Loucy (cell line): Measurements from ENCODE around the gene MTFR1L.
"Not testable (repeated sequence)": the region's sequence is repeated elsewhere in the genome, so short reads cannot be mapped to it uniquely, and the experiment has no call there.

Experiments
- H2AFZ ChIP-seq: fragments of 200-600 bp; sonication (generic); 2 replicates; pipeline ENCODE4 v1.6.0; 2016; ENCODE audit warnings: antibody characterized with exemption, mild to moderate bottlenecking, low read length, moderate library complexity
- H3F3A ChIP-seq: fragments of 200-600 bp; 2 replicates; pipeline ENCODE4 v1.6.0; 2016; ENCODE audit warnings: antibody characterized with exemption, low read depth, mild to moderate bottlenecking
- H3K27me3 ChIP-seq: fragments of 200-600 bp; sonication (generic); 2 replicates; pipeline ENCODE4 v1.6.1; 2014; ENCODE audit warnings: low read length, mild to moderate bottlenecking; ENCODE audit not compliant: insufficient read depth, poor library complexity, severe bottlenecking
- H3K36me3 ChIP-seq: fragments of 200-600 bp; sonication (generic); 2 replicates; pipeline ENCODE4 v1.6.1; 2016; ENCODE audit warnings: low read length; ENCODE audit not compliant: insufficient read depth
- H3K4me1 ChIP-seq: fragments of 200-600 bp; sonication (generic); 2 replicates; pipeline ENCODE4 v1.5.1; 2014; ENCODE audit warnings: low read length, mild to moderate bottlenecking; ENCODE audit not compliant: insufficient read depth, poor library complexity, severe bottlenecking
- H3K4me2 ChIP-seq: fragments of 200-600 bp; sonication (generic); 2 replicates; pipeline ENCODE4 v1.6.0; 2014; ENCODE audit warnings: antibody characterized with exemption, low read length, low read depth, mild to moderate bottlenecking; ENCODE audit not compliant: poor library complexity, severe bottlenecking
- H3K4me3 ChIP-seq: fragments of 200-600 bp; sonication (generic); 2 replicates; pipeline ENCODE4 v1.5.1; 2014; ENCODE audit warnings: low read length, mild to moderate bottlenecking, mixed read lengths; ENCODE audit not compliant: poor library complexity, severe bottlenecking
- H3K79me2 ChIP-seq: fragments of 200-600 bp; sonication (generic); 2 replicates; pipeline ENCODE4 v1.6.1; 2014; ENCODE audit warnings: low read length; ENCODE audit not compliant: insufficient read depth
- H3K9ac ChIP-seq: fragments of 200-600 bp; sonication (generic); 2 replicates; pipeline ENCODE4 v1.6.0; 2014; ENCODE audit warnings: mild to moderate bottlenecking, low read depth, low read length, moderate library complexity; ENCODE audit not compliant: poor library complexity, severe bottlenecking
- H3K9me2 ChIP-seq: fragments of 200-600 bp; sonication (generic); replicated peaks from 2 replicates; pipeline ENCODE4 v1.6.1; 2016; ENCODE audit warnings: low read depth, low read length, mixed read lengths
- H3K9me3 ChIP-seq: fragments of 200-600 bp; sonication (generic); 2 replicates; pipeline ENCODE4 v1.6.1; 2014; ENCODE audit warnings: mild to moderate bottlenecking, antibody characterized with exemption, low read length, low read depth; ENCODE audit not compliant: insufficient read depth
- H4K20me1 ChIP-seq: fragments of 200-600 bp; sonication (generic); 2 replicates; pipeline ENCODE4 v1.6.0; 2014; ENCODE audit warnings: antibody characterized with exemption, low read length, mild to moderate bottlenecking; ENCODE audit not compliant: insufficient read depth, poor library complexity, severe bottlenecking
- CTCF ChIP-seq: fragments of 200-600 bp; sonication (generic); conservative IDR thresholded peaks from 2 replicates; pipeline ENCODE4 v1.5.1; 2014; ENCODE audit warnings: mild to moderate bottlenecking, antibody characterized with exemption, low read length
- EZH2phosphoT487 ChIP-seq: fragments of 200-600 bp; IDR thresholded peaks from 2 replicates; pipeline ENCODE4 v1.6.1; 2018; ENCODE audit warnings: antibody characterized with exemption, mild to moderate bottlenecking, moderate library complexity, borderline replicate concordance

The MTFR1L gene

GRCh38 chr1:25837262-25837875 lies 17.6 kb downstream of the MTFR1L start:
- no peaks in the 10 kb centered on the region for H3K9me2 ChIP-seq
- H3K9me3 ChIP-seq = no peaks in the 10 kb centered on the region
- no peak overlapping the region for H2AFZ ChIP-seq
- H3F3A ChIP-seq = no peaks in the 10 kb centered on the region
- TF ChIP-seq EZH2phosphoT487 = no peak
- peak; percentile 66 for TF ChIP-seq CTCF
- H4K20me1 ChIP-seq = no peaks in the 10 kb centered on the region
- peaks cover 39% of the 10 kb centered on the region for H3K36me3 ChIP-seq
- no peak overlapping the region for H3K4me3 ChIP-seq
- H3K9ac ChIP-seq = no peak overlapping the region
- no peak overlapping the region for H3K4me2 ChIP-seq
- H3K27me3 ChIP-seq = no peaks in the 10 kb centered on the region
- H3K4me1 ChIP-seq = peaks cover 2% of the 10 kb centered on the region
- H3K79me2 ChIP-seq = peaks cover 7% of the 10 kb centered on the region; the same call in 1 of the 2 replicates

- H3K36me3 ChIP-seq = peaks cover 24% of the 10 kb centered on the region; the same call in 1 of the 2 replicates
- not testable (repeated sequence) for H3K9me3 ChIP-seq, H3K4me2 ChIP-seq, H3F3A ChIP-seq, H3K4me3 ChIP-seq, H3K9me2 ChIP-seq, H4K20me1 ChIP-seq, H2AFZ ChIP-seq, H3K9ac ChIP-seq, H3K27me3 ChIP-seq, H3K4me1 ChIP-seq
- peaks cover 10% of the 10 kb centered on the region for H3K79me2 ChIP-seq
Measured at GRCh38 chr1:25839808-25840207, 20.1 kb downstream of the MTFR1L start.

- H3K9me3 ChIP-seq = no peaks in the 10 kb centered on the region
- TF ChIP-seq CTCF = no peak
- TF ChIP-seq EZH2phosphoT487 = no peak
- H3K9ac ChIP-seq = no peak overlapping the region
- H2AFZ ChIP-seq = no peak overlapping the region
- peaks cover 17% of the 10 kb centered on the region for H3K79me2 ChIP-seq
- no peaks in the 10 kb centered on the region for H4K20me1 ChIP-seq
- no peaks in the 10 kb centered on the region for H3K27me3 ChIP-seq
- H3K4me3 ChIP-seq = no peak overlapping the region
- no peaks in the 10 kb centered on the region for H3K36me3 ChIP-seq
- H3F3A ChIP-seq = no peaks in the 10 kb centered on the region
- no peaks in the 10 kb centered on the region for H3K9me2 ChIP-seq
- no peaks in the 10 kb centered on the region for H3K4me1 ChIP-seq
- no peak overlapping the region for H3K4me2 ChIP-seq
Measured at GRCh38 chr1:25843483-25843882, 23.7 kb downstream of the MTFR1L start.
